ENCODE results near the gene PARVG.

- no peak for TF ChIP-seq CTCF (IDR thresholded peaks at IDR 0.05; ENCODE audit: low read length)
- no peak for TF ChIP-seq EZH2 (optimal IDR thresholded peaks at IDR 0.05; ENCODE audit: low read depth, low read length)
These were observed 10.3 kb upstream of the PARVG start for GRCh38 chr22:44170470-44170869.
